RWPE2 (cell line): ENCODE results near the gene SDHAF2.

Source experiments
- ATAC-seq: fragments of 200-7000 bp; cut with Tn5 transposase; 3 replicates; pipeline ENCODE4 v1.9.1; 2021; ENCODE audit warnings: low read depth
- DNase-seq: peaks from one replicate; pipeline ENCODE4 v3.0.0-alpha.2; 2020; ENCODE audit warnings: low spot score
- H3K27ac ChIP-seq: fragments of 450-650 bp; 2 replicates; pipeline ENCODE4 v1.5.1; 2017; ENCODE audit warnings: mild to moderate bottlenecking; ENCODE audit not compliant: poor library complexity, severe bottlenecking
- H3K27me3 ChIP-seq: fragments of 250-450 bp; sonication (Bioruptor Pico); 2 replicates; pipeline ENCODE4 v1.5.1; 2021; ENCODE audit warnings: mild to moderate bottlenecking, moderate library complexity; ENCODE audit not compliant: insufficient read depth, poor library complexity, severe bottlenecking
- H3K36me3 ChIP-seq: fragments of 250-450 bp; sonication (Bioruptor Pico); 2 replicates; pipeline ENCODE4 v1.5.1; 2020; ENCODE audit warnings: low read depth, mild to moderate bottlenecking, moderate library complexity
- H3K4me1 ChIP-seq: fragments of 250-450 bp; sonication (Bioruptor Pico); 2 replicates; pipeline ENCODE4 v1.5.1; 2021; ENCODE audit warnings: mild to moderate bottlenecking, moderate library complexity; ENCODE audit not compliant: insufficient read depth, poor library complexity, severe bottlenecking
- H3K4me3 ChIP-seq: fragments of 250-450 bp; sonication (Bioruptor Pico); 2 replicates; pipeline ENCODE4 v1.5.1; 2021; ENCODE audit warnings: mild to moderate bottlenecking, moderate library complexity; ENCODE audit not compliant: severe bottlenecking
- H3K9me3 ChIP-seq: fragments of 250-450 bp; sonication (Bioruptor Pico); 2 replicates; pipeline ENCODE4 v1.5.1; 2021; ENCODE audit warnings: mild to moderate bottlenecking, moderate library complexity; ENCODE audit not compliant: severe bottlenecking
- TF ChIP-seq, protein P1 (sequence below): fragments of 450-650 bp; IDR thresholded peaks from one replicate; pipeline ENCODE4 v1.5.1; 2017; ENCODE audit warnings: mild to moderate bottlenecking, moderate library complexity; ENCODE audit not compliant: poor library complexity, severe bottlenecking

Gene SDHAF2

DNA sequence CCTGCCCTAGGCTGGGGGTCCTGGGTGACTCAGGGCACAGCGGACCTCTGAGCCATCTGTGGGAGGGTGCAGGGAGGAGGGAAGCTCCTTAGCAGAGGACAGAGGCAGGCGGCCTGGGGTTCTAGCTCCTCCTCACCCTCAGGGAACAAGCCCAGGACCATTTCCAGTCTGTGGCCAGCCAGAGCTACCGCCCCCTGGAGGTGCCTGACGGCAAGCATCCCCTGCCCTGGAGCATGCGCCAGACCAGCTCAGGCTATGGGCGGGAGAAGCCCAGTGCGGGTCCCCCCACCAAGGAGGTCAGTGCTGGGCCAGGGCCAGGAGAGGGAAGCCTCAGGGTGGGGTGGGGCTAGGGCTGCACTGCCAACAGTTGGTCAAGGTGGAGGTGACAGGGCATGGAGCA, 52.6 kb downstream of the SDHAF2 start:
- ATAC-seq: no peak
- TF ChIP-seq, protein P1, sequence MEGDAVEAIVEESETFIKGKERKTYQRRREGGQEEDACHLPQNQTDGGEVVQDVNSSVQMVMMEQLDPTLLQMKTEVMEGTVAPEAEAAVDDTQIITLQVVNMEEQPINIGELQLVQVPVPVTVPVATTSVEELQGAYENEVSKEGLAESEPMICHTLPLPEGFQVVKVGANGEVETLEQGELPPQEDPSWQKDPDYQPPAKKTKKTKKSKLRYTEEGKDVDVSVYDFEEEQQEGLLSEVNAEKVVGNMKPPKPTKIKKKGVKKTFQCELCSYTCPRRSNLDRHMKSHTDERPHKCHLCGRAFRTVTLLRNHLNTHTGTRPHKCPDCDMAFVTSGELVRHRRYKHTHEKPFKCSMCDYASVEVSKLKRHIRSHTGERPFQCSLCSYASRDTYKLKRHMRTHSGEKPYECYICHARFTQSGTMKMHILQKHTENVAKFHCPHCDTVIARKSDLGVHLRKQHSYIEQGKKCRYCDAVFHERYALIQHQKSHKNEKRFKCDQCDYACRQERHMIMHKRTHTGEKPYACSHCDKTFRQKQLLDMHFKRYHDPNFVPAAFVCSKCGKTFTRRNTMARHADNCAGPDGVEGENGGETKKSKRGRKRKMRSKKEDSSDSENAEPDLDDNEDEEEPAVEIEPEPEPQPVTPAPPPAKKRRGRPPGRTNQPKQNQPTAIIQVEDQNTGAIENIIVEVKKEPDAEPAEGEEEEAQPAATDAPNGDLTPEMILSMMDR: peak; percentile 19
- Histone ChIP-seq H3K27ac (no peak overlapping the region), H3K4me1 (no peaks in the 10 kb centered on the region), H3K4me3 (no peak overlapping the region), H3K27me3 (no peaks in the 10 kb centered on the region), H3K36me3 (no peaks in the 10 kb centered on the region), H3K9me3 (no peaks in the 10 kb centered on the region)
- DNase-seq: no peak

DNA sequence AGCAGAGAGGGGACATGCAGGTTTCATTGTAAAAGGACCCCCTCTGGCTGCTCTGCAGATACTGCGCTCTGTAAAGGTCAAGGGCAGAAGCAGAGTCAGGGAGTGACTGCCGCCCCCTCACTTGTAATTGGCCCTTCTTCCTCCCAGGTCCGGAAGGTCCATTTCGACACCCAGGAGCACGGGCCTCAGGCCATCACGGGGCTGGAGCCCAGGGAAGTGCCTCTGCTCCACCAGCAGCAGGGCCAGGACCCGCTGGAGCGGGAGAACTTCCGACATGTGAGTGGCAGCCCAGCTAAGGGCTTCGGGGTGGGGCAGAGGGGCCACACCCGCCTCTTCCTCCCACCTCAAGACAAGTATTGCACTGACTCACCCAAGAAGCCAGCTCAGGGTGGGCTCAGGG, 54.6 kb downstream of the SDHAF2 start:
- Histone ChIP-seq H3K4me1 (no peaks in the 10 kb centered on the region), H3K36me3 (no peaks in the 10 kb centered on the region), H3K27me3 (no peaks in the 10 kb centered on the region), H3K9me3 (no peaks in the 10 kb centered on the region), H3K4me3 (no peak overlapping the region), H3K27ac (no peak overlapping the region)
- DNase-seq (no peak), ATAC-seq (no peak)
- TF ChIP-seq, protein P1: no peak

DNA sequence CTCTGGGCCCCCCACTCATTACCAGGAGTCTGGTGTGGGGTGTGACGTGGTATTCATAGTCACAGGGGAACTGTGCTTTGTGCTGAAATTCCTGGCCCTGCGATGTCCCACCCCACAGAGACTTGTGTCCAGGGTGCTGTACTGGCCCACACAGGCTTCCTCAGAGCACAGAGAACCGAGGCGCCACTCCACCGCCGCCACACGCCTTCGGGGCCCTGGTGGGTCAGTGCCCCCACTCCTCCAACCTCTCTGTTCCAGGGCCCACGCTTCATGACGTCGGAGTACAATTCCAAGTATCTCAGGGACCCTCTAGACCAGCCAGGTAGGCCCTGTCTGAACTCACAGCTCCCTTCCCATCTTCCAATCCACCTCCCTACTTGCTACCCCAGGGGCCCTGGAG, 55.2 kb downstream of the SDHAF2 start:
- TF ChIP-seq, protein P1: no peak
- Histone ChIP-seq H3K36me3 (no peaks in the 10 kb centered on the region), H3K4me1 (no peaks in the 10 kb centered on the region), H3K27me3 (no peaks in the 10 kb centered on the region), H3K4me3 (no peak overlapping the region), H3K9me3 (no peaks in the 10 kb centered on the region), H3K27ac (no peak overlapping the region)
- DNase-seq (no peak), ATAC-seq (no peak)

DNA sequence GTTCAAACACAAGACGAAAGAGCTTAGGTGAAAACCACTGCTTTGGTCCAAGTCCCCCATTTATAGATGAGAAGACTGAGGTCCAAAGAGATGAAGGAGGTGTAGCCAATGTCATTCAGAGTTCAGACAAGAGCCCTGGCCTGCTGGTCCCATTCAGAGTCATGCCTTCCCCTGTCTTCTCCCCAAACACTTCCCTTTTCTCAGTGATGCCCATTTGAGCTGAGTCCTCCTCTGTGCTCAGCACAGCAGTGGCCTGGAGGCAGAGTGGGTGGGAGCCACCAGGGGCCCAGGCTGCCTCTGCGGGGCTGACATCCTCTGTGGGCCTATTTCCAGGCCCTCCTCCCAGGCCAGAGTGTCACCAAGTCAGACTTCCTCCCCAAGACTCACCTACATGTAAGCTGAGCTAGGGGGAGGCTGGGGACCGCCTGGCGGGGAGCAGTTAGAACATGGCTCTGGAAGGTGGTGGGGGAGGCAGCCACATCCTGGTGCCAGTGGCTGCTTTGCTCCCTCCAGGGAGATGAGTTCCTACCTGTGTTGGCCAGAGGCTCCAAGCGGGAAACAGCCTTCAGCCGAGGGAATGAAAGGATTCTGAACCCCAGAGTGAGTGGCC, 56.2 kb downstream of the SDHAF2 start:
- no peak overlapping the region for H3K4me3 ChIP-seq
- TF ChIP-seq, protein P1: no peak
- H3K4me1 ChIP-seq: no peaks in the 10 kb centered on the region
- H3K27ac ChIP-seq: no peak overlapping the region
- no peaks in the 10 kb centered on the region for H3K36me3 ChIP-seq
- no peaks in the 10 kb centered on the region for H3K9me3 ChIP-seq
- DNase-seq (no peak), ATAC-seq (no peak)
- H3K27me3 ChIP-seq: no peaks in the 10 kb centered on the region

DNA sequence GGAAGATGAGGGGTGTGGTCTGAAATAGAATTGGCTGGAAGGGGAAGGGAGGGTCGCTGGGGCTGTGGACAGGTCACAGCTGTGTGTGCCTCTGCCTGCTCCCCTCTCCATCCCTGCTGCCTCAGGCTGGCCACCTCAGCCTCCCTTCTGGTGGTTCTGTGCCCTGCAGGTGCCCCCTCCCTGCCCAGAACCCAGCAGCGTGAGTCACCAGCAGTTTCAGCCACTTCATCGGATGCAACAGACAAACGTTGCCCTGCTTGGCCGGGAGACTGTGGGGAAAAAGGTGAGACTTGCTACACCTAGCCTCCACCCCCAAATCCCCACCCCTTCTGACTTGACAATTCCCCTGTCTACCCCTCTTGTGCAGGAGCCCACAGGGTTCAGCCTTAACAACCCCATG, 56.9 kb downstream of the SDHAF2 start:
- H3K9me3 ChIP-seq: no peaks in the 10 kb centered on the region
- H3K27ac ChIP-seq: no peak overlapping the region
- TF ChIP-seq, protein P1: no peak
- no peak for DNase-seq
- no peaks in the 10 kb centered on the region for H3K27me3 ChIP-seq
- H3K4me3 ChIP-seq: no peak overlapping the region
- peak; percentile 74 for ATAC-seq
- H3K4me1 ChIP-seq: no peaks in the 10 kb centered on the region
- no peaks in the 10 kb centered on the region for H3K36me3 ChIP-seq
